HepG2 (cell line): ENCODE results near the gene COQ7.
A peak's percentile ranks its signal among the peaks of the same experiment; 100 is the strongest.

Source experiments
- DMAP1 ChIP-seq: IDR thresholded peaks from 2 replicates; pipeline ENCODE4 v1.6.1; 2016
- FOXM1 ChIP-seq: sonication (generic); formaldehyde crosslinking; IDR thresholded peaks from 2 replicates; pipeline ENCODE4 v1.5.0; 2020; ENCODE audit warnings: missing genetic modification reagents
- PHF5A ChIP-seq: IDR thresholded peaks from one replicate; pipeline ENCODE4 v1.6.1; 2018; ENCODE audit warnings: low read depth, missing genetic modification reagents; ENCODE audit not compliant: unreplicated experiment
- POLR2A ChIP-seq, 2 experiments: IDR thresholded peaks; 2 replicates each; pipeline ENCODE4 v1.6.1; 2011; ENCODE audit warnings: low read depth in 2 of 2, low read length in 2 of 2, mild to moderate bottlenecking in 1 of 2, moderate library complexity in 1 of 2; ENCODE audit not compliant: insufficient read depth in 1 of 2
- ZNF124 ChIP-seq: sonication (generic); formaldehyde crosslinking; IDR thresholded peaks from 2 replicates; pipeline ENCODE4 v1.4.0; 2020; ENCODE audit warnings: missing genetic modification reagents
- ZNF772 ChIP-seq: sonication (generic); formaldehyde crosslinking; IDR thresholded peaks from 2 replicates; pipeline ENCODE4 v1.5.0; 2020; ENCODE audit warnings: mild to moderate bottlenecking, missing genetic modification reagents
- TF ChIP-seq, protein P1 (sequence below), 2 experiments: sonication (generic) in 1 of 2; formaldehyde crosslinking in 1 of 2; IDR thresholded peaks; 2 replicates each; pipeline versions ENCODE4 v1.4.0 to v1.6.1; 2018 to 2020; ENCODE audit warnings: missing genetic modification reagents in 2 of 2, borderline replicate concordance in 1 of 2, low read depth in 1 of 2, mild to moderate bottlenecking in 1 of 2, missing biosample characterization in 1 of 2
- TF ChIP-seq, protein P2 (sequence below): sonication (generic); formaldehyde crosslinking; IDR thresholded peaks from 2 replicates; pipeline ENCODE4 v1.5.0; 2020; ENCODE audit warnings: mild to moderate bottlenecking, missing genetic modification reagents, moderate library complexity

DNA sequence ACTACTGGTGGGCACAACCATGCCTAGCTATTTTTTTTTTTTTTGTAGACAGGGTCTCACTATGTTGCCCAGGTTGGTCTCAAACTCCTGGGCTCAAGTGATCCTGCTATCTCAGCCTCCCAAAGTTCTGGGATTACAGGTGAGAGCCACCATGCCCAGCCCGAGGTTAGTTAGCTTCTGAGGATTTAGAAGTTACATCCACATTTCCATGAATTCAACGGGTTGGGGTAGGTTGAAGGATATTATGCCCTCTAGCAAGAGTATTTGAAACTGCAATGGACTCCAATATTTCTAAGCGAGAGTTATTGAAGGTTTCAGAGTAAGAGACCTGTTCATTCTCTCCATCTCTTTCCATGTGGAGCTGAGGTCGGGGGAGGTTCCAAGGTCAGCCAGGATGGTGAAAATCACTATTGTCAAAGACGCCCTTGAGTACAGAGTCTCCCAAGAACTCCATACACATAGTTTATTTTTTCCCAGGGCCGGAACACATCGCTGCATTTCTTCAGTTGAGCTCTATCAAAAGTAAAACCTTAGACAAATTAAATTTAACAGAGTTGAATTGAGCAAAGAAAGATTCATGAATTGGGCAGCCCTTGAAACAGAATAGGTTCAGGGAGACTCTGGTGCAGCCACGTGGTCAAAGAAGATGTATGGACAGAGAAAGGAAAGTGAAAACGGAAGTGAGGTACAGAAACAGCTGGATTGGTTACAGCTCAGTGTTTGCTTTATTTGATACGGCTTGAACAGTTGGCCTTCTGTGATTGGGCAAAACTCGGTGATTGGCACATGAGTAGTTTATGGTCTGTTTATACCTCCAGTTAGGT, 27.3 kb downstream of the COQ7 start:
- TF ChIP-seq POLR2A (IDR thresholded peaks at IDR 0.05; ENCODE audit: insufficient read depth in 1 of 2, low read depth in 2 of 2, low read length in 2 of 2): no peak
- TF ChIP-seq PHF5A (CRISPR knock-in tag): no peak
- TF ChIP-seq, protein P1, sequence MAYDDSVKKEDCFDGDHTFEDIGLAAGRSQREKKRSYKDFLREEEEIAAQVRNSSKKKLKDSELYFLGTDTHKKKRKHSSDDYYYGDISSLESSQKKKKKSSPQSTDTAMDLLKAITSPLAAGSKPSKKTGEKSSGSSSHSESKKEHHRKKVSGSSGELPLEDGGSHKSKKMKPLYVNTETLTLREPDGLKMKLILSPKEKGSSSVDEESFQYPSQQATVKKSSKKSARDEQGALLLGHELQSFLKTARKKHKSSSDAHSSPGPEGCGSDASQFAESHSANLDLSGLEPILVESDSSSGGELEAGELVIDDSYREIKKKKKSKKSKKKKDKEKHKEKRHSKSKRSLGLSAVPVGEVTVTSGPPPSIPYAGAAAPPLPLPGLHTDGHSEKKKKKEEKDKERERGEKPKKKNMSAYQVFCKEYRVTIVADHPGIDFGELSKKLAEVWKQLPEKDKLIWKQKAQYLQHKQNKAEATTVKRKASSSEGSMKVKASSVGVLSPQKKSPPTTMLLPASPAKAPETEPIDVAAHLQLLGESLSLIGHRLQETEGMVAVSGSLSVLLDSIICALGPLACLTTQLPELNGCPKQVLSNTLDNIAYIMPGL (CRISPR knock-in tag; IDR thresholded peaks at IDR 0.05; ENCODE audit: borderline replicate concordance in 1 of 2, low read depth in 1 of 2): 0 out of 4 replicates have a peak, but pooled peaks have one; percentile 24 to 27
- no peak; the same call in 1 of the 2 replicates for TF ChIP-seq ZNF124
- TF ChIP-seq DMAP1 (CRISPR knock-in tag): peak; percentile 90
- TF ChIP-seq ZNF772 (CRISPR knock-in tag): no peak
- TF ChIP-seq, protein P2, sequence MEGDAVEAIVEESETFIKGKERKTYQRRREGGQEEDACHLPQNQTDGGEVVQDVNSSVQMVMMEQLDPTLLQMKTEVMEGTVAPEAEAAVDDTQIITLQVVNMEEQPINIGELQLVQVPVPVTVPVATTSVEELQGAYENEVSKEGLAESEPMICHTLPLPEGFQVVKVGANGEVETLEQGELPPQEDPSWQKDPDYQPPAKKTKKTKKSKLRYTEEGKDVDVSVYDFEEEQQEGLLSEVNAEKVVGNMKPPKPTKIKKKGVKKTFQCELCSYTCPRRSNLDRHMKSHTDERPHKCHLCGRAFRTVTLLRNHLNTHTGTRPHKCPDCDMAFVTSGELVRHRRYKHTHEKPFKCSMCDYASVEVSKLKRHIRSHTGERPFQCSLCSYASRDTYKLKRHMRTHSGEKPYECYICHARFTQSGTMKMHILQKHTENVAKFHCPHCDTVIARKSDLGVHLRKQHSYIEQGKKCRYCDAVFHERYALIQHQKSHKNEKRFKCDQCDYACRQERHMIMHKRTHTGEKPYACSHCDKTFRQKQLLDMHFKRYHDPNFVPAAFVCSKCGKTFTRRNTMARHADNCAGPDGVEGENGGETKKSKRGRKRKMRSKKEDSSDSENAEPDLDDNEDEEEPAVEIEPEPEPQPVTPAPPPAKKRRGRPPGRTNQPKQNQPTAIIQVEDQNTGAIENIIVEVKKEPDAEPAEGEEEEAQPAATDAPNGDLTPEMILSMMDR (CRISPR knock-in tag): peak; percentile 45
- TF ChIP-seq FOXM1 (CRISPR knock-in tag): no peak
